ENCODE results near the gene SIX5.
A peak's percentile ranks its signal among the peaks of the same experiment; 100 is the strongest.

The SIX5 gene

DNA sequence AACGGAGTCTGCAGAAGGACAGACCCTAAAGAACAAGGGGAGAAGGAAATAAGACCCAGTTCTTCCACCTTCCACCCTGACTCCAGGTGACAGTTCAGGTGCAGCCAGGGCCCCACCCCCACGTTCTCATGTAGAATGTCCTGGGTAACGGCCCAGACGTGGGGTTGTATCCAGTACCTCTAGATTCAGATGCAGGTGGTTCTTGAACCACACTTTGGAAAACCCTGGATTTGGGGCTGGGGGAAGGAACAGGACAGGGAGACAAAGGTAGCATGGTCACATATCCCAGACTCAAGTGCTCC lies 11.0 kb upstream of the SIX5 start:
- Histone ChIP-seq H3K9ac (ENCODE audit: low read depth, low read length) (no peak overlapping the region), H3K36me3 (ENCODE audit: control insufficient read depth, insufficient read depth, low read length) (peaks cover 14% of the 10 kb centered on the region), H3K4me1 (ENCODE audit: control insufficient read depth, insufficient read depth, low read length) (peaks cover 8% of the 10 kb centered on the region)

DNA sequence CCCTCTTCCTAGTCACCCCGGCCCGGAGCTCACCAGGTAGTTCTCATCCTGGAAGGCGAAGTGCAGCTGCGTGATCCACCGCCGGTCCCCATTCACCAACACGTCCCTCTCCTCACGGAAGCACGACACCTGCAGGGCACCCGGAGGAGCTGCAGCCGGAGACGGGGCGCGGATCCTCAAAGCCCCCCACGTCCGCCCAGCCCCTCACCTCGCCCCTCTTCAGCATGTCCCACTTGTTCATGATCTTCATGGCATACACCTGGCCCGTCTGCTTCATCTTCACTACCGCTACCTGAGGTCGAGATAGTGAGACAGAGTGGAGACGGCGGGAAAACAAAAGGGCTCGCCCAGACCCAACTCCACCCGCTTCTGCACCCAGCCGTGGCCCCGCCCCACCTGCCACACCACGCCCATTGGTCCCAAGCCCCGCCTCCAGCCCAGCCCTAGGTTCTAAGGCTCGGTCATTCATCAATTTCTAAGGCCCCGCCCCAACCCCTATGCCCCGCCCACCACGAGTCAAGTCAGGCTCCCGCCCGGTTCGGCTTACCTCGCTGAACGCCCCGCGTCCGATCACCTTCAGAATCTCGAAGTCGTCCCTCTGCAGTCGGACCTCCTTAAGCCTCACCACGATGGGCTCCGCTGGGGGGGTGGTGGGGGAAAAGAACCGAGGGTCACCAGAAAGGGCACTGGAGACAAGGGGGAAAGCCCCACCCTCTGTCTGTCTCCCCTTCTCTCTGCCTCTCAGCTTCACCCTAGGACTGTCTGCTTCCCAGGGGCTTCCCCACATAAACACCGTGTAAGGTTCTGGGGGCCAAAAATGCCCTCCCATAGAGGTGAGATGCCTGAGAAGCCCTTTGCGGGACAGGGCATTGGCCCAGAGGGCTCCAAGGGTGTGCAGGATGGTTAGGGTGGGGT lies 10.4 kb upstream of the SIX5 start:
- Histone ChIP-seq H3K9ac (ENCODE audit: low read depth, low read length) (peak overlapping the region; percentile 65), H3K4me3 (ENCODE audit: low read depth, low read length) (peak overlapping the region; percentile 71), H3K4me1 (ENCODE audit: control insufficient read depth, insufficient read depth, low read length) (peaks cover 8% of the 10 kb centered on the region), H3K27me3 (ENCODE audit: control insufficient read depth, insufficient read depth, low read length) (peaks cover 9% of the 10 kb centered on the region), H3K9me3 (ENCODE audit: control insufficient read depth, insufficient read depth, low read length) (no peaks in the 10 kb centered on the region), H3K36me3 (ENCODE audit: control insufficient read depth, insufficient read depth, low read length) (peaks cover 14% of the 10 kb centered on the region)

More for the DNA sequence above, 11.0 kb upstream of the SIX5 start:
- Histone ChIP-seq H3K9me3 (ENCODE audit: control insufficient read depth, insufficient read depth, low read length) (no peaks in the 10 kb centered on the region), H3K27me3 (ENCODE audit: control insufficient read depth, insufficient read depth, low read length) (peaks cover 9% of the 10 kb centered on the region), H3K4me3 (ENCODE audit: low read depth, low read length) (peak overlapping the region; percentile 71)

DNA sequence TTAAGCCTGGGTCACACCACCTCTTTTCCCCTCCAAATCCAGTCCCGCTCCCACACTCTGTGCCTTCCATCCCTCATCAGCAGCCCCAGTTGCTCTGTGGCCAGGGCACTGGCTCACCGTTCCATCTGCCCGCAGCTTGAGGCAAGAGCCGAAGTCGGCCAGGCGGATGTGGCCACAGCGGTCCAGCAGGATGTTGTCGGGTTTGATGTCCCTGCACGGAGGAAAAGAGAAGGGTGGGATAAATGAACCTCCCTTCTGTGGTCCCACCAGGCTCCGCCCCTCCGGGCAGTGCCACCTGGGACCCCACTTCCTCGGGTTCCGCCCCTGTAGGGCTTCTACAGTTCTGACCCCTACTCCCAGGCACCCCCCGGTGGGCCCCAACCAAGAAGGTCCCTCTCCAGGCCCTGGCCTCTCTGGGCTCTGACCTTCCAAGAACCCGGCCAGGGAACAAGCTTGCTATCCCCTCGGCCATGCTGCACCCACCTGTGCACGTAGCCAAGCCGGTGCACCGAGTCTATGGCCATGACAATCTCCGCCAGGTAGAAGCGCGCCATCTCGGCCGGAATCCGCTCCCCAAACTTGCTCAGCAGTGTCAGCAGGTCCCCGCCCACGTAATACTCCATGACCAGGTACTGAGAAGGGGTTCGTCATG lies 9.1 kb upstream of the SIX5 start:
- Histone ChIP-seq H3K4me1 (ENCODE audit: control insufficient read depth, insufficient read depth, low read length) (peaks cover 8% of the 10 kb centered on the region), H3K36me3 (ENCODE audit: control insufficient read depth, insufficient read depth, low read length) (peaks cover 14% of the 10 kb centered on the region), H3K9me3 (ENCODE audit: control insufficient read depth, insufficient read depth, low read length) (no peaks in the 10 kb centered on the region), H3K4me3 (ENCODE audit: low read depth, low read length) (no peak overlapping the region), H3K27me3 (ENCODE audit: control insufficient read depth, insufficient read depth, low read length) (peaks cover 9% of the 10 kb centered on the region), H3K9ac (ENCODE audit: low read depth, low read length) (no peak overlapping the region)

DNA sequence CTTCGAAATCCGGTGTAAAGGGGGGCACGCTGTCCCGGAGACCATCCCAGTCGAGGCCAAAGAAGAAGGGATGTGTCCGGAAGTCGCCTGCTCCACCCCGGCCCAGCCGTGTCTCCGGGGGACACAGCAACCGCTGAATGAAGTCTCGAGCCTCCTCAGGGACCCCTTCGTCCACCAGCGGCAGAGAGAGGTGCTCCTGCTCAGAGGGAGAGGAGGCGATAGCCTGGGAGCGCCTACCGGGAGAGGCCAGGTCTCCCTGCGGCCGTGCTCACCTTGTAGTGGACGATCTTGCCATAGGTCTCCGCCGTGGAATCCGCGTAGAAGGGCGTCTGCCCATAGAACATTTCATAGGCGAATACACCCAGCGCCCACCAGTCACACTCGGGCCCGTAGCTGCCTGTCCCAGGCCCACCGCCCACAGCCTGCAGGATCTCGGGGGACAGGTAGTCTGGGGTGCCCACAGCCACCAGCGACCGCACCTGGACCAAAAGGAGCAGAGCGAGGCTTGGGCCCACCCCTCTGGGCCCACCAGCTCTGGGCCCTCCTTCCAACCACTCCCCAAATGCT lies 8.4 kb upstream of the SIX5 start:
- Histone ChIP-seq H3K9me3 (ENCODE audit: control insufficient read depth, insufficient read depth, low read length) (no peaks in the 10 kb centered on the region), H3K4me3 (ENCODE audit: low read depth, low read length) (no peak overlapping the region), H3K4me1 (ENCODE audit: control insufficient read depth, insufficient read depth, low read length) (peaks cover 8% of the 10 kb centered on the region), H3K36me3 (ENCODE audit: control insufficient read depth, insufficient read depth, low read length) (peaks cover 14% of the 10 kb centered on the region), H3K27me3 (ENCODE audit: control insufficient read depth, insufficient read depth, low read length) (peaks cover 9% of the 10 kb centered on the region), H3K9ac (ENCODE audit: low read depth, low read length) (no peak overlapping the region)

DNA sequence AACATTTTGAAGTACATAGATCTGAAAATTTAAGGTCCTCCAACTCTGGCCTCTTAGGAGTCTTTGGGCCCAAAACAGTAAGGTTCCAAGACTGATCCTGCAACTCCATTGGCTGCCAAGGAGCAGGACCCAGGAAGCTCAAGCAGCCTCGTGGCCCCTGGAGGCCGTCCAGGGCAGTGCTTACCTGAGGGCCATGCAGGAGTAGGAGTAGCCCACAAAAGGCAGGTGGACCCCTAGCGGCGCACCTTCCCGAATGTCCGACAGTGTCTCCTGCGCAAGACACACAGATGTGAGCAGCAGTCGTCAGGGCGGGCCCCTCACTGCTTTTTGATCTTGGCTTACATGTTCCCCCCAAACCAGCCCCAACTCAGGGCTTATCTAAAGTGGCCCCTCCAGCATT lies 5.7 kb upstream of the SIX5 start:
- no peak overlapping the region for H3K4me3 ChIP-seq (ENCODE audit: low read depth, low read length)
- H3K9me3 ChIP-seq (ENCODE audit: control insufficient read depth, insufficient read depth, low read length), result no peaks in the 10 kb centered on the region
- H3K9ac ChIP-seq (ENCODE audit: low read depth, low read length), result no peak overlapping the region
- H3K4me1 ChIP-seq (ENCODE audit: control insufficient read depth, insufficient read depth, low read length), result peaks cover 1% of the 10 kb centered on the region
- no peaks in the 10 kb centered on the region for H3K27me3 ChIP-seq (ENCODE audit: control insufficient read depth, insufficient read depth, low read length)
- H3K36me3 ChIP-seq (ENCODE audit: control insufficient read depth, insufficient read depth, low read length), result peaks cover 14% of the 10 kb centered on the region

DNA sequence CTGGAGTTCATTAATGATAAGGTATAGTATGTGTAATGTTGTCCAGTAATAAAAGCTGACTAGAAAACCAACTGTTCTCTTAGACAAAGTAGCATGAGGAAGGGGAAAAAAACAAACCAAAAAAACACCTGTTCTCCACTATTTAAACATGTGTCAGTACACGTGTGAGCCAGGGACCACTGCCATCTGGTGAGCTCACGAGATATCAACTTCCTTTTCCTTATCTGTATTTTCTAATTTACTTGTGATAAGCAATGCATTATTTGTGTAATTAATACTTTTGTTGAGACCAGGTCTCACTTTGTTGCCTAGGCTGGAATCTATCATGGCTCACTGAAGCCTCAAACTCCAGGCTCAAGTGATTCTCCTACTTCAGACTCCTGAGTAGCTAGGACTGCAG lies 4.3 kb upstream of the SIX5 start:
- Histone ChIP-seq H3K9me3 (ENCODE audit: control insufficient read depth, insufficient read depth, low read length) (no peaks in the 10 kb centered on the region), H3K27me3 (ENCODE audit: control insufficient read depth, insufficient read depth, low read length) (no peaks in the 10 kb centered on the region), H3K9ac (ENCODE audit: low read depth, low read length) (no peak overlapping the region), H3K4me1 (ENCODE audit: control insufficient read depth, insufficient read depth, low read length) (no peaks in the 10 kb centered on the region), H3K4me3 (ENCODE audit: low read depth, low read length) (no peak overlapping the region), H3K36me3 (ENCODE audit: control insufficient read depth, insufficient read depth, low read length) (peaks cover 14% of the 10 kb centered on the region)

DNA sequence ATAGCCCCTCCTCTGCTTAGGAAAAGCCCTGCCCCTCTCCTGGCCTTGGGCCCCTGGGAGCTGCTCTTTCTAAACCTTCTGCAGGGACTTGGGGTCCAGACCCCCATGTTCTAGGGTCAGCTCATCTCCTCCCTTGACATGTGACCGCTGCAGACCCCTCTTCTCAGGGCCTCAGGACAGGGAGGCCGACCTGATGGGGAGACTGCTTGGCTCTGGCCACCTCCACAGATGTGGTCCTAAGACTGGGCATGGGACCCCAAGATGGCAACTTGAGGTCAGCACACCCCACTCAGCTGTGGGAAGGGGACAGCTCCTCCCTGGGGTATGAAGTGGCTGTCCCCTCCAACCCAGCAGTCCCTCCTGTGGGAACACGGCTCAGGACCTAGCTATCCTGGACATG lies 3.9 kb upstream of the SIX5 start:
- Histone ChIP-seq H3K36me3 (ENCODE audit: control insufficient read depth, insufficient read depth, low read length) (peaks cover 12% of the 10 kb centered on the region), H3K9me3 (ENCODE audit: control insufficient read depth, insufficient read depth, low read length) (no peaks in the 10 kb centered on the region), H3K9ac (ENCODE audit: low read depth, low read length) (no peak overlapping the region), H3K4me1 (ENCODE audit: control insufficient read depth, insufficient read depth, low read length) (no peaks in the 10 kb centered on the region), H3K27me3 (ENCODE audit: control insufficient read depth, insufficient read depth, low read length) (no peaks in the 10 kb centered on the region), H3K4me3 (ENCODE audit: low read depth, low read length) (no peak overlapping the region)

DNA sequence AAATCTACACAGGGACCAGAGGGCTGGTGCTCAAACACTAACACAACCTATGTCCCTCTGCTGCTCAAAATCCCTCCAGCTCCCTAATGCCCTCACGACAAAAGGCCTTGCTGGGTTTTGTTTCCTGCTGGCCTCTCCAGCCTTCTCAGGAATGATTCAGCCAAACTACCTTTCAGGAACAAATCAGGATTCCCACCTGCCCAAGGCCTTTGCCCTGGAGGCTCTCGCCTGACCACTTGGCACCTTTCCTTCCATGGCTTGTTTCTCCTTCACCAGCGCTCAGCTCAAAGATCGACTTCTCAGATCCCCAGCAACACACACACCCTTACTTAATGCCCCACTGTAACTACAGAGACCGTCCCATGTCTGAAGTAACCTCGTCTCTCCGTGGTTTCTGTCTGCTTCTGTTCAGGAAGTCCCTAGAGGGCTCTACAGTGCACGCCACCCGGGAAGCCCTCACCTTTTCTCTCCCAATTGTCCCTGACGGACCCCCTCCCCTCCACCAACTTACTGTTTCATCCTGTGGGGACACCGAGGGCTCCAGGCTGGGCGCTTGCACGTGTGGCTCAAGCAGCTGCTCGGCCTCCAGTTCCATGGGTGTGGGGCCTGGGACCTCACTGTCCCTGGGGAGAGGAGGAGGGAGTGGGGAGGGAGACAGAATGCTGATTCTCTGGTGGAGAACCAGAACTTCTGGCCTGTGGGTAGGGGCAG lies 3.2 kb upstream of the SIX5 start:
- H3K4me1 ChIP-seq (ENCODE audit: control insufficient read depth, insufficient read depth, low read length), result no peaks in the 10 kb centered on the region
- H3K27me3 ChIP-seq (ENCODE audit: control insufficient read depth, insufficient read depth, low read length), result no peaks in the 10 kb centered on the region
- no peak overlapping the region for H3K9ac ChIP-seq (ENCODE audit: low read depth, low read length)
- no peaks in the 10 kb centered on the region for H3K9me3 ChIP-seq (ENCODE audit: control insufficient read depth, insufficient read depth, low read length)
- H3K36me3 ChIP-seq (ENCODE audit: control insufficient read depth, insufficient read depth, low read length), result peaks cover 5% of the 10 kb centered on the region
- no peak overlapping the region for H3K4me3 ChIP-seq (ENCODE audit: low read depth, low read length)

DNA sequence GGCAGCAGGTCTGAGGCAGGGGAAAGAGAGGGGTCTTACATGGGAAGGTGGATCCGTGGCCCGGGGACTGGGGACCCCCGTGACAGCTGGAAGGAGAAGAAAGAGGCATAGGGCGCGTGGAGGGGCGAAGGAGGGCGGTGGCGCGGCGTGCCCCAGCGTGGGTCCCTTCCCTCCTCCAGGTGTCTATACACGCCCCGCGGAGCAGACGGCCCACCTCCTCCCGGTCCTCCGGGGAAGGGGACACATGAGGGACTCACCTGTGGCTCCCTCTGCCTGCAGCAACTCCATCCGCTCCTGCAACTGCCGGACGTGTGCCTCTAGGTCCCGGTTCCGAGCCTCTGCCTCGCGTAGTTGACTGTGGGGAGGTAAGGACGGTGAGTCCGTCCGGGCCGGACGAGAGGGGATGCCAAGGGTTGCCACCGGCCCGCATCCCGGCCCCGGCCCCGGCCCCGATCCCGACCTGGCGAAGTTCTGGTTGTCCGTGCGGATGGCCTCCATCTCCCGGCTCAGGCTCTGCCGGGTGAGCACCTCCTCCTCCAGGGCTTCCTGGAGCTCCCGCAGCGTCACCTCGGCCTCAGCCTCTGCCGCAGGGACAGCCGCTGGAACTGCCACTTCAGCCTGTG lies 2.4 kb upstream of the SIX5 start:
- Histone ChIP-seq H3K9ac (ENCODE audit: low read depth, low read length) (no peak overlapping the region), H3K4me3 (ENCODE audit: low read depth, low read length) (peak overlapping the region; percentile 73), H3K4me1 (ENCODE audit: control insufficient read depth, insufficient read depth, low read length) (no peaks in the 10 kb centered on the region), H3K27me3 (ENCODE audit: control insufficient read depth, insufficient read depth, low read length) (no peaks in the 10 kb centered on the region), H3K9me3 (ENCODE audit: control insufficient read depth, insufficient read depth, low read length) (no peaks in the 10 kb centered on the region), H3K36me3 (ENCODE audit: control insufficient read depth, insufficient read depth, low read length) (no peaks in the 10 kb centered on the region)

DNA sequence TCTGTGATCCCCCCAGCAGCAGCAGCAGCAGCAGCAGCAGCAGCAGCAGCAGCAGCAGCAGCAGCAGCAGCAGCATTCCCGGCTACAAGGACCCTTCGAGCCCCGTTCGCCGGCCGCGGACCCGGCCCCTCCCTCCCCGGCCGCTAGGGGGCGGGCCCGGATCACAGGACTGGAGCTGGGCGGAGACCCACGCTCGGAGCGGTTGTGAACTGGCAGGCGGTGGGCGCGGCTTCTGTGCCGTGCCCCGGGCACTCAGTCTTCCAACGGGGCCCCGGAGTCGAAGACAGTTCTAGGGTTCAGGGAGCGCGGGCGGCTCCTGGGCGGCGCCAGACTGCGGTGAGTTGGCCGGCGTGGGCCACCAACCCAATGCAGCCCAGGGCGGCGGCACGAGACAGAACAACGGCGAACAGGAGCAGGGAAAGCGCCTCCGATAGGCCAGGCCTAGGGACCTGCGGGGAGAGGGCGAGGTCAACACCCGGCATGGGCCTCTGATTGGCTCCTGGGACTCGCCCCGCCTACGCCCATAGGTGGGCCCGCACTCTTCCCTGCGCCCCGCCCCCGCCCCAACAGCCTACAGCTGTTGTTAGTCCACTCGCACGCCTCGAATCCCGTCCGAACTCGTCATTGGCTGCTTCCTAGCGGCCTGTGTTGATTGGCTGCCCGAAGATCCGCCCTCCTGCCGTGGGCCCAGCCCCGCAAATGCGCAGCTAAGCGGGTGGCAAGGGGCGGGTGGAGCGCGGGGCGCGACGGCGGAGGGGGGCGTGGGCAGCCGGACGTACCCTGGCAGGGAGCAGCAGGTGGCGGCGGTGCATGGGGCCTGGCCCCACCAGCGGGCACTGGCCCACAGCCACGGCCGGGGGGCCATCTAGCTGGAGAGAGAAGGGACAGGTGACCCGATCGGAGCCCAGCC lies 1.4 kb upstream of the SIX5 start:
- H3K36me3 ChIP-seq (ENCODE audit: control insufficient read depth, insufficient read depth, low read length), result peaks cover 1% of the 10 kb centered on the region
- H3K4me1 ChIP-seq (ENCODE audit: control insufficient read depth, insufficient read depth, low read length), result no peaks in the 10 kb centered on the region
- no peaks in the 10 kb centered on the region for H3K9me3 ChIP-seq (ENCODE audit: control insufficient read depth, insufficient read depth, low read length)
- peak overlapping the region; percentile 84 for H3K4me3 ChIP-seq (ENCODE audit: low read depth, low read length)
- H3K27me3 ChIP-seq (ENCODE audit: control insufficient read depth, insufficient read depth, low read length), result no peaks in the 10 kb centered on the region
- H3K9ac ChIP-seq (ENCODE audit: low read depth, low read length), result peak overlapping the region; percentile 76

Data from iPS-15b (cell line).